A673 (cell line): ENCODE measurements around the gene F2RL2.

Source experiments
- EZH2 ChIP-seq: fragments of 200-600 bp; sonication (generic); IDR thresholded peaks from 2 replicates; pipeline ENCODE4 v1.6.1; 2017; ENCODE audit warnings: borderline replicate concordance, low read depth, mild to moderate bottlenecking, mixed read lengths, antibody characterized with exemption, low read length; ENCODE audit not compliant: poor library complexity, severe bottlenecking
- TF ChIP-seq, protein P1 (sequence below): fragments of 300-800, 200-600 bp; sonication (generic); conservative IDR thresholded peaks from 2 replicates; pipeline ENCODE4 v1.5.1; 2017; ENCODE audit warnings: low read depth, mild to moderate bottlenecking, antibody characterized with exemption, low read length, moderate library complexity, mixed read lengths

DNA sequence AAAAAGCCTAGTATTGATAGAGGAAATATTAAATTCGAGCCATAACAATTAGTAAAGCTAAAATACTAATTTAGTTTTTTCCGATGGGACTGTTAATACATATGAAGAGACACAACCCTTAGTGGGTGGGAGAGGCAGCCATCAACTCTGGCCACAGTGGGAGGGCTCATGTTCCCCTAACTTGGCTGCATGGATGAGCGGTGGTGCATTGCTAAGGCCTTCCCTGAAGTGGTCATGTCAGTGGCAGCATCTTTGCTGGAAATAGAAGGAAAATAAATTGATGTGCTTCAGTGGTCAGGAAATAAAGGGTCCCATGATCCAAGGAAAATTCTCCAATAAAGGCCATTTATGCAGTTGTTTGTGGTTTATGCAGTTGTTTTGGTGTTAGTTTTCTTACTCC, 33.9 kb upstream of the F2RL2 start:
- TF ChIP-seq, protein P1, sequence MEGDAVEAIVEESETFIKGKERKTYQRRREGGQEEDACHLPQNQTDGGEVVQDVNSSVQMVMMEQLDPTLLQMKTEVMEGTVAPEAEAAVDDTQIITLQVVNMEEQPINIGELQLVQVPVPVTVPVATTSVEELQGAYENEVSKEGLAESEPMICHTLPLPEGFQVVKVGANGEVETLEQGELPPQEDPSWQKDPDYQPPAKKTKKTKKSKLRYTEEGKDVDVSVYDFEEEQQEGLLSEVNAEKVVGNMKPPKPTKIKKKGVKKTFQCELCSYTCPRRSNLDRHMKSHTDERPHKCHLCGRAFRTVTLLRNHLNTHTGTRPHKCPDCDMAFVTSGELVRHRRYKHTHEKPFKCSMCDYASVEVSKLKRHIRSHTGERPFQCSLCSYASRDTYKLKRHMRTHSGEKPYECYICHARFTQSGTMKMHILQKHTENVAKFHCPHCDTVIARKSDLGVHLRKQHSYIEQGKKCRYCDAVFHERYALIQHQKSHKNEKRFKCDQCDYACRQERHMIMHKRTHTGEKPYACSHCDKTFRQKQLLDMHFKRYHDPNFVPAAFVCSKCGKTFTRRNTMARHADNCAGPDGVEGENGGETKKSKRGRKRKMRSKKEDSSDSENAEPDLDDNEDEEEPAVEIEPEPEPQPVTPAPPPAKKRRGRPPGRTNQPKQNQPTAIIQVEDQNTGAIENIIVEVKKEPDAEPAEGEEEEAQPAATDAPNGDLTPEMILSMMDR: no peak
- TF ChIP-seq EZH2: no peak
